Subcutaneous abdominal adipose tissue (tissue), 5 donors: ENCODE results near the gene LRBA.

Experiments
- H3K27ac ChIP-seq: one replicate; pipeline ENCODE4 v1.7.0; 2013; ENCODE audit warnings: low read depth, mild to moderate bottlenecking, inconsistent platforms, low read length, moderate library complexity
- H3K27me3 ChIP-seq, 5 donors: one replicate each; pipeline ENCODE4 v1.7.0; 2013; ENCODE audit warnings: low read length in 5 of 5, inconsistent platforms in 1 of 5; ENCODE audit not compliant: control insufficient read depth in 5 of 5, insufficient read depth in 4 of 5
- H3K36me3 ChIP-seq, 5 donors: one replicate each; pipeline ENCODE4 v1.7.0; 2013; ENCODE audit warnings: low read length in 5 of 5; ENCODE audit not compliant: control insufficient read depth in 5 of 5, insufficient read depth in 5 of 5
- H3K4me1 ChIP-seq, 5 donors: one replicate each; pipeline ENCODE4 v1.7.0; 2013; ENCODE audit warnings: low read length in 5 of 5, mild to moderate bottlenecking in 3 of 5, moderate library complexity in 1 of 5; ENCODE audit not compliant: control insufficient read depth in 5 of 5, insufficient read depth in 5 of 5
- H3K4me3 ChIP-seq, 5 donors: one replicate each; pipeline ENCODE4 v1.7.0; 2013; ENCODE audit warnings: low read length in 5 of 5, low read depth in 1 of 5
- H3K9ac ChIP-seq, 5 donors: one replicate each; pipeline ENCODE4 v1.7.0; 2013; ENCODE audit warnings: low read length in 5 of 5, mild to moderate bottlenecking in 4 of 5, moderate library complexity in 3 of 5
- H3K9me3 ChIP-seq, 5 donors: one replicate each; pipeline ENCODE4 v1.7.0; 2013; ENCODE audit warnings: low read length in 5 of 5; ENCODE audit not compliant: control insufficient read depth in 5 of 5
- donor health status: healthy.
- donor health status: healthy.
- donor health status: healthy.
- donor health status: healthy.
- donor health status: healthy.

The LRBA gene

DNA sequence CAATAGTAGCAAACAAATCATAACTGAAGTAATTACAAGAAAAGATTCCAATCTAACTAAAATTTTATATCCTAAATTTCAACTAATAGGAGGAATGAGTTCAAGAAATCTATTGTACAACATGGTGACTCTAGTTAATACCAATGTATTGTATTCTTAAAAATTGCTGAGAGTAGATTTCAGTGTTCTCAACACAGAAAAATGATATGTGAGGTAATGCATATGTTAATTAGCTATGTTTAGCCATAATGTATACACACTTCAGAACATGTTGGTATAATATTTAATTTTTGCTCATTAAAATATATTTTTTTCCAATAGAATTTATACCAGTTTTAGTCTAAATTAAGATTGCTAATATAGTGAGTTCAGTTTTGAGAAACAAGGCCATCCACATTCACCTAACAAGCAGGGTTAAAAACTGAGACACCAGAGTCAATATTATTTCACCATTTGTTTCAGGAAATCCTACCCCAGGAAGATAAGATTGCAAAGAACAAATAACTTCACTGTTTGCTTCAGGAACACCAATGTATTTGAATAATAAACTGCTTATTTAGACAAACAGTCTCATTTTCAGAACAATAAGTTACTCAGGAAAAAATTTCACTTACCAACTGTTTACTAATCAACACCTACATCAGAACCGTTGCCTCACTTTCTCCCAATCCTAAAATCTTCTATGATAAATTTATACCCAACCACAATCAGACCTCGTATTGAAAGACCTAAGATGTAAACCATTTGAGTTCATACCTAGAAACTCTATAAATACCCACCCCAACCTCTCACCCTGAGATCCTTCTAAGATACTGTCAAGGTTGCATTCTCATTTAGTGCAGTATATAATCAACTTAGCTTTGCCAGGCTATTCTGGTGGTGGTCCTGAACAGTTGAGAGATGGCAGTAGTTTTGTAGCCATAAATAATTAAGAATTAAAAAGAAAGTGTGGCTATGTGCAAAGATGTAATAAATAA, 300.3 kb downstream of the LRBA start:
- no peak overlapping the region for H3K27ac ChIP-seq
- H3K9me3 ChIP-seq: no peaks in the 10 kb centered on the region
- H3K4me1 ChIP-seq: no peaks in the 10 kb centered on the region
- H3K27me3 ChIP-seq: no peaks in the 10 kb centered on the region
- H3K4me3 ChIP-seq: no peak overlapping the region
- H3K9ac ChIP-seq: no peak overlapping the region
- no peaks in the 10 kb centered on the region for H3K36me3 ChIP-seq

DNA sequence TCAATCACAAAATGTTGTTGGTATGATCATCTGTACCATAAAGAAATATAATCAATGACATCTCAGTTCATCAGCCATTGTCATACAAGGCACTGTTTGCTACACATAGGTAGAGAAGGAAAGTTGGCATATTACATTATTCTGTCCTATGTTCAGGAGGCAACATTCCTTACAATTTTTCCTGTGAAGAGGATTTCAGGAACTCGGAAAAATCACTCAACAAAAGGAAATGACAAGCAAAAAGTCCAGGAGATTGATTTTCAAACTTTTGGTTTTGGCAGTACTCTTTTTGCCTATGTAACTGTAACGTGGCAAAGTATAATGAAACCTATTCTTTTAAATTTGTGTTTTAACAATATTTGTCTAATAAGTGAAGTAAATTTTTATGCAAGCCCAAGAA, 301.8 kb downstream of the LRBA start:
- no peak overlapping the region for H3K27ac ChIP-seq
- no peak overlapping the region for H3K4me3 ChIP-seq
- H3K27me3 ChIP-seq: no peaks in the 10 kb centered on the region

DNA sequence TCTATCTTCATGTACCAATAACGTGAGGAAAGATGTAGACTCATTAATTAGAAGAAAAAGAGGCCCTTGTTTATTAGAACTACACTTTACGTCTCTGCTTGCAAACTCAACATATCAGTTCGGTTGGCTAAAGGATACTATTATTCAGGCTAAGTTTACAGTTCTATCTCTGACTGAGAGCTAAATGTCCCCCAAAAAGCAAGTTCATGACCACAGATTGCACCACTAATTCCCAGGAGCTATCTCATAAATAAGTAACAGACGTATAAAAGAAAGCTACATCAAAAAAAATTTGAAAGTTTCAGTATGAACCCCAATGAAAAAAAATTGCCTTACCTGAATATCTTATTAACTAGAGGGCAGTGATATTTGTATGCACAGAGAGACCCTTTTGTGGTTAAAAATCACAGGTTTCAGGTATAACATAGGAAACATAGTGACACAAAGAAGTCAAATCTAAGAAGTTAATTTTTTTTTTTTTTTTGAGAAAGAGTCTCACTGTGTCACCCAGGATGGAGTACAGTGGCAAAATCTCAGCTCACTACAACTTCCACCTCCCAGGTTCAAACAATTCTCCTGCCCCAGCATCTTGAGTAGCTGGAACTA, 304.2 kb downstream of the LRBA start:
- H3K4me3 ChIP-seq: no peak overlapping the region
- H3K27ac ChIP-seq: no peak overlapping the region
- no peaks in the 10 kb centered on the region for H3K4me1 ChIP-seq
- H3K36me3 ChIP-seq: no peaks in the 10 kb centered on the region
- no peaks in the 10 kb centered on the region for H3K9me3 ChIP-seq
- H3K27me3 ChIP-seq: no peaks in the 10 kb centered on the region
- H3K9ac ChIP-seq: no peak overlapping the region

More for the DNA sequence above, 301.8 kb downstream of the LRBA start:
- Histone ChIP-seq H3K9me3 (no peaks in the 10 kb centered on the region), H3K9ac (no peak overlapping the region), H3K4me1 (no peaks in the 10 kb centered on the region), H3K36me3 (no peaks in the 10 kb centered on the region)

DNA sequence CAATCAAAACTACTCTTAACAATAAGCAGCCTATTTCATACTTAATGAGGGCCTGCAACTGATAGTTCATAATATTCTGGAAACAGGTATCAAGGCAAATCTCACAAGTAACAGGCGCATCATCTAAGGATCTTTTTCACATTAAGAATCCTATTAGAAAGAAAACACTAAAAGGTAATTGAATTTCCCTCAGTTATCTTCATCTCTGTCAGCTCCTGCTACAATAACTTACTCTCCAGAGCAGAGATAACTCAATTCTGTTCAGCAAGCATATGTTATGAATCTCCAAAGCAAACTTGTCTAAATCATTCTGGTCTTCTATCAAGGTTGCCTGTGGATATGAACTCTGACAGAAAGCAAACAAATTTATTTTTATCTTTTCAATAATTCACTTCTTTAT, 307.1 kb downstream of the LRBA start:
- Histone ChIP-seq H3K9ac (no peak overlapping the region), H3K4me3 (no peak overlapping the region), H3K9me3 (no peaks in the 10 kb centered on the region), H3K4me1 (no peaks in the 10 kb centered on the region), H3K27me3 (no peaks in the 10 kb centered on the region), H3K36me3 (no peaks in the 10 kb centered on the region), H3K27ac (no peak overlapping the region)

DNA sequence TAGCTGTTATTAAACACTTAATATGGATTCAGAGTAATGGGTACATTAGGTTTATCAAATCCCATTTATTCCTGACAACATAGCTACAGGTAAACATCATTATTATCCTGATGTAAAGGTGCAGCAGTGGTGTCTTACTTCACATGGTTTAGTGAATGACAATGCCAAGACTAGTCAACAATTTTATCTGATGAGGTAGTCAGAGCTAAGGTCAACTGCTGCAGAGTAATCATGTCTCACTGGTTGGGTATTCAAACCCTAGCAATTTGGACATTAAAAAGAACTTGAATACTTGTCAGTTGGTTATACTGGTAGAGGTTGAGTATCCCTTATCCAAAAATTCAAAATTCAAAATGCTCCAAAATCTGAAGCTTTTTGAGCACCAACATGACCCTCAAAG, 315.5 kb downstream of the LRBA start:
- Histone ChIP-seq H3K27ac (no peak overlapping the region), H3K9ac (no peak overlapping the region), H3K4me3 (no peak overlapping the region), H3K4me1 (no peaks in the 10 kb centered on the region), H3K36me3 (no peaks in the 10 kb centered on the region), H3K27me3 (no peaks in the 10 kb centered on the region), H3K9me3 (no peaks in the 10 kb centered on the region)

DNA sequence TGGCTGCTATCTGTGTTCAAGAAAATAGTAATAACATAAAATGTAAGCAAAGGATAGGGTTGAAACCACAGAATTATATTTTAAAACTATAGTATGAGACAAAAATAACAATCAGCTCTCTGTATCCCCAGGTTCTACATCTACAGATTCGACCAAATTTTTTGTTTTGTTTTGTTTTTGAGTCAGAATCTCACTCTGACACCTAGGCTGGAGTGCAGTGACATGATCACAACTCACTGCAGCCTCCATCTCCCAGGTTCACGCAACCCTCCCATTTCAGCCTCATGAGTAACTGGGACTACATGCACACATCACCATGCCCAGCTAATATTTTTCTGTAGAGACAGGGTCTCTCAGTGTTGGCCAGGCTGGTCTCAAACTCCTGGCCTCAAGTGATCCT, 319.9 kb downstream of the LRBA start:
- H3K4me3 ChIP-seq: no peak overlapping the region
- no peaks in the 10 kb centered on the region for H3K36me3 ChIP-seq
- H3K9me3 ChIP-seq: no peaks in the 10 kb centered on the region
- H3K9ac ChIP-seq: no peak overlapping the region
- H3K4me1 ChIP-seq: no peaks in the 10 kb centered on the region
- no peak overlapping the region for H3K27ac ChIP-seq
- H3K27me3 ChIP-seq: no peaks in the 10 kb centered on the region

DNA sequence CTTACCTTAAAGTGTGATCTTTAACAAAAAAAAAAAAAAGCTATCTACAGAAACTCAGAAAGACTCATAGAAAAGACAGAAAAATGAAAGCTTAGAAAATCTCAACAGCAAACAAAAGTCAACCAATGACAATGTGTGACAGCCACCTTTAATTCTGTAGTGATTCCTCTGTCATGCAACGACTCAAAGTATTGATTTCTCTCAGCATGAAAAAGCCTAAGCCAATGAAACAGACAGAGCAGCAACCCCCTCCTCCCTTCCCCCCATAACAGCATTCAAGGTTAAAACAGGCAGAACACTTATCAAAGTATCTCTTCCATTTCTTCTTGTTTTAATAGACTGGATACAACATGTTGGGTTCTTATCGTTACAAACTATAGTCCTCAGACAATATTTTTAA, 320.6 kb downstream of the LRBA start:
- Histone ChIP-seq H3K9ac (no peak overlapping the region), H3K9me3 (no peaks in the 10 kb centered on the region), H3K36me3 (no peaks in the 10 kb centered on the region), H3K4me3 (no peak overlapping the region), H3K4me1 (no peaks in the 10 kb centered on the region), H3K27me3 (no peaks in the 10 kb centered on the region), H3K27ac (no peak overlapping the region)

DNA sequence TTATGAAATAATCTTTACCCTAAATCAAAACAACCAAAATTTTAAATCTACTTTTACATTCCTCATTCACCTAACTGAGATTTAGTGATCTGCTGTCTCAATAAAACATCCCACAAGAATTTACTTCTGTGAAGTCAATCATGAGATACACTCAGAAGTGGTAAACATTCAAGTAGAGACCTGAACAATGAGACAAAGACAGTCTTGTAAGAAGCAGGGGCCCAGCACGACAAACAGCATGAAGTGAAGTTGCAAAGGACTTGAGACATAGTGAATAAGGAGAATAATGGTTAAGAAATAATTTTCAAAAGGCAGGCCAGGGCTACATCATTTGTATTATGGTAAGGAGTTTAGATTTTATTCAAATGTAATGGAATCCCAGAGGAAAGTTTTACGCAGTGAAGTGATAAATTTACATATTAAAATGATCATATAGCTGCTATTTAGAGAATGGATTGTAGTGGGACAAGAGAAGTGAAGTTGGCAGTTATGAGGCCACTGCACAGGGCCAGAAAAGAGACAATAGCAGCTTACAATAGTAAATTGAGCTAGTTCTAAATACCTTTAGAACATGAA, 331.2 kb downstream of the LRBA start:
- no peaks in the 10 kb centered on the region for H3K4me1 ChIP-seq
- no peaks in the 10 kb centered on the region for H3K9me3 ChIP-seq
- no peaks in the 10 kb centered on the region for H3K27me3 ChIP-seq
- no peak overlapping the region for H3K9ac ChIP-seq
- H3K36me3 ChIP-seq: peaks cover 0 to 5% (median 0%) of the 10 kb centered on the region in 5 donors
- no peak overlapping the region for H3K27ac ChIP-seq
- no peak overlapping the region for H3K4me3 ChIP-seq

DNA sequence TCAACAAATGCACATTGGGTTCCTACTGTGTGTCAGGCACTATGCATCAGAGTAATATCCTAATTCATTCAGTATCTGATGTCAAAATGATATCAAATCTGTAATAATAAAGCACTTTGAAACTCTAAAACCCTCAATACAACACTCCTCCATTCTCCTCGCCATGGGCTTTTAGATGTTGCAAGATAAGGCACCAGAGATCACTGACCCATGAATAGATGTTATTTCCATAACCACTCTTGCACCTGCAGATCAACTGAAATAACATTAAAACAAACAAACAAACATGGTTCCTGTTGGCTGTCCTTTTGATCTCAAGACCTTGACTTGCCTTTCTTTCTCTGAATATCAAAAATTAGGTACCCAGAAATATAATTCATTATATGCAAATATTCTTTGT, 333.0 kb downstream of the LRBA start:
- Histone ChIP-seq H3K9me3 (no peaks in the 10 kb centered on the region), H3K4me1 (no peaks in the 10 kb centered on the region)

DNA sequence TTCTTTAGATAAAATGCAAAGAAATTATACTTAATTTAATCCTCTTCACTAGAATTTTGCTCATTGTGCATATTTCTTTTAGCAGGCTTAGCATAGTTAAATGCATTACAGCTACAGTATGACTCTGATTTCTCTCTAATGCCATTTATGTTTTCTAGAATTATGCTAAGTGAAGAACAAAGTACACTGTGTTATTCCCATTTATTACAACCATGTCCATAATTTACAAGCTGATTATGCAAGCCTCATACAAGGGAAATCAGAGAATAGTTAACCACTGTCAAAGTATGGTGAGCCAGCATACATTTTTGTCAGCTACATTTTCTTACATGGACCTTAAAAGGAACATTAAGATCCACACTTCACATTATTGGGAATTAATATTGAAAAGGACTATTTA, 334.0 kb downstream of the LRBA start:
- Histone ChIP-seq H3K4me1 (no peaks in the 10 kb centered on the region), H3K9me3 (no peaks in the 10 kb centered on the region), H3K4me3 (no peak overlapping the region), H3K27ac (no peak overlapping the region), H3K36me3 (peaks cover 0 to 5% (median 0%) of the 10 kb centered on the region in 5 donors), H3K27me3 (no peaks in the 10 kb centered on the region), H3K9ac (no peak overlapping the region)

More for the DNA sequence above, 333.0 kb downstream of the LRBA start:
- Histone ChIP-seq H3K27me3 (no peaks in the 10 kb centered on the region), H3K27ac (no peak overlapping the region), H3K36me3 (peaks cover 0 to 5% (median 0%) of the 10 kb centered on the region in 5 donors), H3K9ac (no peak overlapping the region), H3K4me3 (no peak overlapping the region)
